Skeletal muscle tissue (tissue), 5 donors: ENCODE measurements around the gene DEFB121. TPM values are rescaled to one million over a fixed set of nuclear protein-coding genes. Genes with fewer than 3 reads are reported as not detected.
"Not testable (repeated sequence)": the region's sequence is repeated elsewhere in the genome, so short reads cannot be mapped to it uniquely, and the experiment has no call there.

Experiments
- H3K27ac ChIP-seq: one replicate; pipeline ENCODE4 v1.7.0; 2013; ENCODE audit warnings: mild to moderate bottlenecking, low read depth, low read length, inconsistent platforms
- H3K27me3 ChIP-seq, 3 donors: one replicate each; pipeline ENCODE4 v1.7.0; 2013; ENCODE audit warnings: low read length in 3 of 3; ENCODE audit not compliant: control insufficient read depth in 3 of 3, insufficient read depth in 3 of 3
- H3K36me3 ChIP-seq, 3 donors: one replicate each; pipeline ENCODE4 v1.7.0; 2013; ENCODE audit warnings: low read length in 3 of 3; ENCODE audit not compliant: control insufficient read depth in 3 of 3, insufficient read depth in 3 of 3
- H3K4me1 ChIP-seq, 3 donors: one replicate each; pipeline ENCODE4 v1.7.0; 2013; ENCODE audit warnings: low read length in 3 of 3, mild to moderate bottlenecking in 3 of 3; ENCODE audit not compliant: control insufficient read depth in 3 of 3, insufficient read depth in 3 of 3
- H3K4me3 ChIP-seq, 3 donors: one replicate each; pipeline ENCODE4 v1.7.0; 2013; ENCODE audit warnings: low read length in 3 of 3
- H3K9ac ChIP-seq, 3 donors: one replicate each; pipeline ENCODE4 v1.7.0; 2013; ENCODE audit warnings: low read length in 3 of 3, mild to moderate bottlenecking in 3 of 3, moderate library complexity in 2 of 3, low read depth in 1 of 3
- H3K9me3 ChIP-seq, 3 donors: one replicate each; pipeline ENCODE4 v1.7.0; 2013; ENCODE audit warnings: low read length in 3 of 3; ENCODE audit not compliant: control insufficient read depth in 3 of 3
- small RNA-seq: library from RNA; depleted of rRNA; stranded (forward); fragments of <200 nt; gene quantifications from one replicate; pipeline ENCODE3, GENCODE V24; 2014
- total RNA-seq: library from RNA; depleted of rRNA; stranded (reverse); fragments of >200 nt; gene quantifications from one replicate; pipeline ENCODE4 v1.2.3, GENCODE V29; 2014
- donor health status: Osteomylitis.

DEFB121 gene
- total RNA-seq, 1 donor from 2014 or later = not detected

DNA sequence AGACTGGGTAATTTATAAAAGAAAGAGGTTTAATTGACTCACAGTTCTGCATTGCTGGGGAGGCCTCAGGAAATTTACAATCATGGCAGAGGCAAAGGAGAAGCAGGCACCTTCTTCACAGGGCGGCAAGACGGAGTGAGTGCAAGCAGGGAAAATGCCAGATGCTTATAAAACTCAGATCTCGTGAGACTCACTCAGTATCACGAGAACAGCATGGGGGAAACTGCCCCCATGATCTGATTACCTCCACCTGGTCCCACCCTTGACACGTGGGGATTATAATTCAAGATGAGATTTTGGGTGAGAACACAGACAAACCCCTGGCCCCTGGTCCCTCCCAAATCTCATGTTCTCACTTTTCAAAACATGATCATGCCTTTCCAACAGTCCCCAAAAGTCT, 41.7 kb downstream of the DEFB121 start:
- not testable (repeated sequence) for H3K4me1 ChIP-seq, H3K9me3 ChIP-seq, H3K27me3 ChIP-seq, H3K27ac ChIP-seq, H3K4me3 ChIP-seq, H3K36me3 ChIP-seq, H3K9ac ChIP-seq

DNA sequence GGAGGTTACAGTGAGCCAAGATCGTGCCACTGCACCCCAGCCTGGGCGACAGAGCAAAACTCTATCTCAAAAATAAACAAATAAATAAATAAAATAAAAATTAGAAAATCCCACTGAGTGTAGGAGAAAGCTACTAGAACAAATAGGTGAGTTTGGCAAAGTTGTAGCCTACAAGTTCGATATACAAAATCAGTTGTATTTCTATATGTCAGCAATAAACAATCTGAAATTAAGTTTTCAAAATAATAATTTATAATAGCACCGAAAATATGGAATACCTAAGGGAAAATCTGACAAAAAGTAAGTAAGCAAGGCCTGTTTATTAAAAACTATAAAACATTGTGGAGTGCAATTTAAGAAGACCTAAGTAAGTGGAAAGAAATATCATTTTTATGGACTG, 42.7 kb downstream of the DEFB121 start:
- no peaks in the 10 kb centered on the region for H3K36me3 ChIP-seq
- no peak overlapping the region for H3K9ac ChIP-seq
- H3K27ac ChIP-seq = no peak overlapping the region
- H3K4me1 ChIP-seq = no peaks in the 10 kb centered on the region
- H3K27me3 ChIP-seq = no peaks in the 10 kb centered on the region
- no peak overlapping the region for H3K4me3 ChIP-seq
- H3K9me3 ChIP-seq = no peaks in the 10 kb centered on the region

DNA sequence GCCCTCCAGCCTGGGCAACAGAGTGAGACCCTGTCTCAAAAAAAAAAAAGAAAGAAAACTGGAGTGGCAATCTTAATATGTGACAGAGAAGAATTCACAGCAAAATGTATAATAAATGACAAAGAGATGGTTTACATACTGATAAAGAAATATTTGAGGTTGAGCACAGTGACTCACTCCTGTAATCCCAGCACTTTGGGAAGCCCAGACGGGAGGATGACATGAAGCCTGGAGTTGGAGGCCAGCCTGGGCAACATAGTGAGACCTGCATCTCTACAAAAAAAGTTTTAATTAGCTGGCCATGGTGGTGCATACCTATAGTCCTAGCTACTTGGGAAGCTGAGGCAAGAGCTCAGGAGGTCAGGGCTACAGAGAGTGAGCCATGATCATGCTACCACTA, 50.0 kb downstream of the DEFB121 start:
- H3K9ac ChIP-seq = no peak overlapping the region
- H3K27ac ChIP-seq = no peak overlapping the region
- no peaks in the 10 kb centered on the region for H3K4me1 ChIP-seq
- peaks cover 0 to 4% (median 0%) of the 10 kb centered on the region in 3 donors for H3K9me3 ChIP-seq
- no peaks in the 10 kb centered on the region for H3K27me3 ChIP-seq
- no peaks in the 10 kb centered on the region for H3K36me3 ChIP-seq
- H3K4me3 ChIP-seq = no peak overlapping the region

Small RNA genes within 50 kb of the gene (small RNA-seq; reads per million reads assigned to genes)
- gene DEFB117 (not detected), gene RF00561 (not detected), gene RNA5SP480 (not detected)

Other genes with a start within 250 kb of the DEFB121 start
- gene DEFB115, start 148.6 kb downstream of the DEFB121 start, total RNA-seq = not detected
- gene DEFB116, start 97.6 kb downstream of the DEFB121 start, total RNA-seq = not detected
- not detected for gene DEFB118, start 37.6 kb downstream of the DEFB121 start, total RNA-seq
- not detected for gene DEFB119, start 15.6 kb downstream of the DEFB121 start, total RNA-seq
- gene DEFB123, start 34.4 kb upstream of the DEFB121 start, total RNA-seq = not detected
- gene DEFB124, start 68.9 kb upstream of the DEFB121 start, total RNA-seq = not detected
- gene REM1, start 69.1 kb upstream of the DEFB121 start, total RNA-seq = 4.7 TPM
- gene HM13, start 108.2 kb upstream of the DEFB121 start, total RNA-seq = 30.8 TPM
- 136 TPM for gene ID1, start 199.1 kb upstream of the DEFB121 start, total RNA-seq
- 16.2 TPM for gene COX4I2, start 231.7 kb upstream of the DEFB121 start, total RNA-seq